Astrocyte (in vitro differentiated cells and primary cell): ENCODE data around the gene C1GALT1. TPM values are rescaled to one million over a fixed set of nuclear protein-coding genes. Genes with fewer than 3 reads are reported as not detected.
"Not testable (repeated sequence)": the region's sequence is repeated elsewhere in the genome, so short reads cannot be mapped to it uniquely, and the experiment has no call there.

Experiments
- DNase-seq: peaks from one replicate; pipeline ENCODE4 v3.0.0-alpha.2; 2010; ENCODE audit warnings: low read depth
- FAIRE-seq: peaks from 2 replicates; lab custom pipeline; 2011; peaks lifted over from hg19 to GRCh38; lab: Jason Lieb, UNC
- H2AFZ ChIP-seq: 2 replicates; pipeline ENCODE4 v1.6.0; 2012; ENCODE audit warnings: low read depth, low read length, inconsistent platforms
- H3K27ac ChIP-seq: 2 replicates; pipeline ENCODE4 v1.5.1; 2011; ENCODE audit warnings: low read depth, low read length, inconsistent platforms
- H3K27me3 ChIP-seq: 2 replicates; pipeline ENCODE4 v1.6.0; 2011; ENCODE audit warnings: low read length, inconsistent platforms; ENCODE audit not compliant: insufficient read depth
- H3K36me3 ChIP-seq: 2 replicates; pipeline ENCODE4 v1.5.1; 2011; ENCODE audit warnings: low read length, inconsistent platforms; ENCODE audit not compliant: insufficient read depth
- H3K4me1 ChIP-seq: 2 replicates; pipeline ENCODE4 v1.5.1; 2011; ENCODE audit warnings: low read length, inconsistent platforms; ENCODE audit not compliant: insufficient read depth
- H3K4me2 ChIP-seq: 2 replicates; pipeline ENCODE4 v1.6.0; 2012; ENCODE audit warnings: low read length, inconsistent platforms
- H3K4me3 ChIP-seq: 2 replicates; pipeline ENCODE4 v1.5.1; 2011; ENCODE audit warnings: low read depth, mild to moderate bottlenecking, low read length, inconsistent platforms; ENCODE audit not compliant: insufficient read depth
- H3K79me2 ChIP-seq: 2 replicates; pipeline ENCODE4 v1.6.0; 2012; ENCODE audit warnings: mild to moderate bottlenecking, low read length, inconsistent platforms; ENCODE audit not compliant: insufficient read depth
- H3K9ac ChIP-seq: 2 replicates; pipeline ENCODE4 v1.6.0; 2012; ENCODE audit warnings: mild to moderate bottlenecking, low read length, inconsistent platforms
- H3K9me3 ChIP-seq: 2 replicates; pipeline ENCODE4 v1.5.1; 2012; ENCODE audit warnings: low read depth, mild to moderate bottlenecking, low read length, inconsistent platforms; ENCODE audit not compliant: insufficient read depth
- H4K20me1 ChIP-seq: 2 replicates; pipeline ENCODE4 v1.6.0; 2012; ENCODE audit warnings: low read length, inconsistent platforms; ENCODE audit not compliant: insufficient read depth
- H3K27ac Mint-ChIP-seq: one replicate; pipeline ENCODE4 v1.8.0; 2021; ENCODE audit warnings: mild to moderate bottlenecking, mixed read lengths; ENCODE audit not compliant: unreplicated experiment
- H3K27me3 Mint-ChIP-seq: one replicate; pipeline ENCODE4 v1.8.0; 2021; ENCODE audit warnings: low read depth, mixed read lengths; ENCODE audit not compliant: unreplicated experiment
- H3K36me3 Mint-ChIP-seq: one replicate; pipeline ENCODE4 v1.8.0; 2021; ENCODE audit warnings: low read depth, mixed read lengths; ENCODE audit not compliant: unreplicated experiment
- H3K4me1 Mint-ChIP-seq: one replicate; pipeline ENCODE4 v1.8.0; 2021; ENCODE audit warnings: low read depth, mixed read lengths; ENCODE audit not compliant: unreplicated experiment
- H3K4me3 Mint-ChIP-seq: one replicate; pipeline ENCODE4 v1.8.0; 2021; ENCODE audit warnings: mild to moderate bottlenecking, moderate library complexity, mixed read lengths; ENCODE audit not compliant: unreplicated experiment
- H3K9me3 Mint-ChIP-seq: one replicate; pipeline ENCODE4 v1.8.0; 2021; ENCODE audit warnings: mild to moderate bottlenecking, mixed read lengths; ENCODE audit not compliant: unreplicated experiment
- CTCF ChIP-seq: IDR thresholded peaks from 2 replicates; pipeline ENCODE4 v1.5.1; 2011; ENCODE audit warnings: low read depth, mild to moderate bottlenecking, inconsistent platforms, low read length, moderate library complexity; ENCODE audit not compliant: insufficient read depth
- EZH2 ChIP-seq: IDR thresholded peaks from 2 replicates; pipeline ENCODE4 v1.6.1; 2012; ENCODE audit warnings: mild to moderate bottlenecking, low read length, inconsistent platforms; ENCODE audit not compliant: insufficient read depth
- total RNA-seq: library from RNA; stranded (reverse); gene quantifications from 2 replicates; pipeline ENCODE4 v1.2.1, GENCODE V29; 2021

The C1GALT1 gene
- total RNA-seq, 1 donor from 2014 or later, result 40.0 TPM

- H3K9ac ChIP-seq, result peak overlapping the region; percentile 23
- H3K79me2 ChIP-seq, result peaks cover 96% of the 10 kb centered on the region
- no peak overlapping the region for H3K4me3 ChIP-seq
- H2AFZ ChIP-seq, result no peak overlapping the region
- H4K20me1 ChIP-seq, result peaks cover 41% of the 10 kb centered on the region
- H3K9me3 ChIP-seq, result no peaks in the 10 kb centered on the region
- no peaks in the 10 kb centered on the region for H3K36me3 ChIP-seq
- Mint-ChIP-seq H3K36me3 (peaks cover 7% of the 10 kb centered on the region), H3K27me3 (no peaks in the 10 kb centered on the region), H3K4me3 (no peak overlapping the region), H3K9me3 (no peaks in the 10 kb centered on the region), H3K27ac (peak overlapping the region; percentile 7), H3K4me1 (peaks cover 10% of the 10 kb centered on the region)
- H3K4me1 ChIP-seq, result peaks cover 3% of the 10 kb centered on the region
- no peak for FAIRE-seq
- DNase-seq, result peak; percentile 71
- H3K4me2 ChIP-seq, result peak overlapping the region; percentile 42
- no peak for TF ChIP-seq CTCF
- TF ChIP-seq EZH2, result no peak
- no peak overlapping the region for H3K27ac ChIP-seq
- no peaks in the 10 kb centered on the region for H3K27me3 ChIP-seq
These were observed 7.8 kb downstream of the C1GALT1 start for GRCh38 chr7:7190142-7190541.

- Histone ChIP-seq H3K4me3 (no peak overlapping the region), H3K4me2 (no peak overlapping the region), H3K36me3 (no peaks in the 10 kb centered on the region), H2AFZ (no peak overlapping the region), H3K27ac (no peak overlapping the region), H4K20me1 (peaks cover 41% of the 10 kb centered on the region), H3K27me3 (no peaks in the 10 kb centered on the region), H3K4me1 (no peaks in the 10 kb centered on the region), H3K9ac (no peak overlapping the region), H3K79me2 (peaks cover 95% of the 10 kb centered on the region), H3K9me3 (no peaks in the 10 kb centered on the region)
- Mint-ChIP-seq H3K36me3 (peaks cover 7% of the 10 kb centered on the region), H3K4me1 (peaks cover 6% of the 10 kb centered on the region), H3K4me3 (no peak overlapping the region), H3K9me3 (no peaks in the 10 kb centered on the region), H3K27ac (no peak overlapping the region), H3K27me3 (no peaks in the 10 kb centered on the region)
- TF ChIP-seq EZH2 (no peak), CTCF (no peak)
- FAIRE-seq (no peak), DNase-seq (no peak)
These were observed 8.8 kb downstream of the C1GALT1 start for GRCh38 chr7:7191137-7191536.

- Histone ChIP-seq H4K20me1 (peaks cover 41% of the 10 kb centered on the region), H3K79me2 (peaks cover 87% of the 10 kb centered on the region)
- not testable (repeated sequence) for H3K27ac ChIP-seq, H3K27ac Mint-ChIP-seq, H3K36me3 ChIP-seq, DNase-seq, H3K9ac ChIP-seq, FAIRE-seq, H3K9me3 ChIP-seq, H3K4me1 ChIP-seq, H2AFZ ChIP-seq, H3K4me3 ChIP-seq, H3K27me3 Mint-ChIP-seq, H3K4me3 Mint-ChIP-seq, H3K36me3 Mint-ChIP-seq, H3K4me1 Mint-ChIP-seq, H3K27me3 ChIP-seq, H3K9me3 Mint-ChIP-seq, H3K4me2 ChIP-seq
These were observed 10.7 kb downstream of the C1GALT1 start for GRCh38 chr7:7192798-7193788.

- H3K4me3 ChIP-seq, H3K27ac ChIP-seq, H3K4me3 Mint-ChIP-seq, H3K27me3 ChIP-seq, H2AFZ ChIP-seq, H3K4me1 ChIP-seq, H3K27me3 Mint-ChIP-seq, FAIRE-seq, H3K9me3 ChIP-seq, H3K9ac ChIP-seq, H3K27ac Mint-ChIP-seq, H3K36me3 ChIP-seq, DNase-seq, H3K36me3 Mint-ChIP-seq, H3K4me2 ChIP-seq: not testable (repeated sequence)
- Mint-ChIP-seq H3K9me3 (peaks cover 15% of the 10 kb centered on the region), H3K4me1 (peaks cover 17% of the 10 kb centered on the region)
- Histone ChIP-seq H3K79me2 (peaks cover 65% of the 10 kb centered on the region), H4K20me1 (peaks cover 30% of the 10 kb centered on the region)
These were observed 17.2 kb downstream of the C1GALT1 start for GRCh38 chr7:7199592-7199991.
